GM18508 (cell line): ENCODE data around the gene C1orf174.
"Not testable (repeated sequence)": the region's sequence is repeated elsewhere in the genome, so short reads cannot be mapped to it uniquely, and the experiment has no call there.

Source experiments
- ATAC-seq: cut with Tn5 transposase; IDR thresholded peaks from one replicate; pipeline ENCODE4 v1.9.1; 2021; ENCODE audit warnings: moderate number of reproducible peaks; ENCODE audit not compliant: insufficient read depth, unreplicated experiment

Gene C1orf174

GRCh38 chr1:3926956-3927355, 26.9 kb upstream of the C1orf174 start:
- no peak for ATAC-seq

- ATAC-seq = no peak
Measured at GRCh38 chr1:3925762-3926161, 25.7 kb upstream of the C1orf174 start.

GRCh38 chr1:3925256-3925655, 25.2 kb upstream of the C1orf174 start:
- no peak for ATAC-seq

GRCh38 chr1:3924825-3925220, 24.8 kb upstream of the C1orf174 start:
- ATAC-seq = no peak

DNA sequence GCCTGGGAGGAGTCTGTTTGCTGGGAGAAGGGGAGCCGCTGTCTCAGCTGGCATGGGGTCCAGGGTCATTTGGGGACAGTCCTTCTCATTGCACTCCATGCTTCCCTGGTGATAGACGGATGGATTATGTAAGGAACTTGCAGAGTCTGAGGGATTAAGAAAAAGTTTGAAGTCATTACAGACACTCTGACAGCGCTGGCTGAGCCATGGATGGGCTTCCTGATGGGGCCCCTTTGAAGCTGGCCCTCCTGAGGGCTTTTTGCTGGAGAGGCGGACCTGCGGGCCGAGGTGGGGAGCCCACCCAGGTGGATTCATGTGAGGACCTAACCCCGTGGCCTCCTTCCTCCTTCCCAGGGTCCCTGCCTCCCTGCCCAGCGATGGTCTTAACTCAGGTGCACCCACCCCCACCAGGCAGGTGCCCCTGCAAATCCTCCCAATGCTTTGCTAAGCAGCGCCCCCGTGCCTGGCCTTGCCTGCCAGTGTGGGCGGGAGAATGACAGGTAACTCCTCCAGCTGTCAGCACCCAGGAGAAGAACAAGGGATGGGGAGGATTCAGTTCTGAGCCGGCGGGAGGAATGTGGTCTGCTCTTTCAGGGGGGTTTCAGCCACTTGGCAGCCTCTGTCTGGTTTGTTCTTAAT, 24.2 kb upstream of the C1orf174 start:
- ATAC-seq = no peak

DNA sequence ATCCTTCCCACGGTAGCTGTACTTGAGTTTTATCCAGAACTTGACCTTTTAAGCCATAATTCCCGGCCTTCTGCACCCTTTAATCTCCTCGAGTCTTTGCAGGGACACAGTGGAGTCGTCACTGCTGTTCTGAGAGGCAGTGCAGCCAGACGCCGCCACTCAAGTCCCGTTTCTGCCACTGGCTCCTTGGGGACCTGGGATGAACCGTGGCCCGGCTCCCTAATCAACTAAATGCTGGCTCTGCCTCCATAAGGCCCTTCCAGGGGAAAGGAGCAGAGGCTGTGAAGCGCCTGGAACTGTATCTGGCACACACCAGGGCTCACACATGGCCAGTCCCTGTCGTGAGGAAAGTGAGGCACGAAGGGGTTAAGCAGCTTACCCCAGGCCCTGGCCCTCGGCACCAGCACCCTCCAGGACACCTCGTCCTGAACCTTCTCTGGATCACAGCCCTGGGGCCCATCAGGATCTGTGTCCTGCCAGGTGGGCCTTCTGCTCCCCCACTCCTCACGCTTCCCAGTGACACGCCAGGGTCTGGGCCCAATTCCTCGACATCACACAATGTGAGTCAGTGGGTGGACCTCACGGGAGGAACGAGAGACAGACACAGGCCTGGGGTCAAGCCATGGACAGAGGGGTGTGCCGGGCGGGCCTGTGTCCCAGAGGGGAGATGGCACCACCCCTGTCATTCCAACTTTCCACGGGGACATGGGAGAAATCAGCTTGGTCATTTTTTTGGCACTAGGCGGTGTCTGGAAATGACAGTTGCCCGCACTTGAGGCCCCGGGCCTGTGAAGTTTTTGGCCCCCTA, 23.5 kb upstream of the C1orf174 start:
- ATAC-seq = no peak

GRCh38 chr1:3922851-3923250, 22.8 kb upstream of the C1orf174 start:
- ATAC-seq = no peak

- ATAC-seq = no peak
Measured at GRCh38 chr1:3922201-3922725, 22.2 kb upstream of the C1orf174 start.

DNA sequence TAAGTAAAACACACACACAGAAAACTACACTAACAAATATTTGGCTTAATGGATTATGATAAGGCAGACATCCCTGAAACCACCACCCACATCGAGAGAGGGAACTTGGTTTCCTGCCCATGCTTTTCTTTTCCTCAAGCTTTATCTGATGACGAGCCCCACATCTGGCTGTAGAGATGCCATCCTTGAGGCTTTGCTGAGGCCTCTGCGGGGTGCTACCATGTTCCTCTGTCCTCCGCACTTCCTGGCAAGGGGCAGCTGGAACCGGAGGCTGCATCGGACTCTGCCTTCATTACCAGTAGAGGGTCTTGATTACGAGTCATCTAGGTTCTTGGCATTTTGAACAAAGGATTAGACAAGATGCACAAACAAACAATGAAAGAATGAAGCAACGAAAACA, 21.7 kb upstream of the C1orf174 start:
- ATAC-seq = no peak

- ATAC-seq = no peak
Measured at GRCh38 chr1:3919706-3920105, 19.6 kb upstream of the C1orf174 start.

- ATAC-seq = no peak
Measured at GRCh38 chr1:3918966-3919611, 19.0 kb upstream of the C1orf174 start.

DNA sequence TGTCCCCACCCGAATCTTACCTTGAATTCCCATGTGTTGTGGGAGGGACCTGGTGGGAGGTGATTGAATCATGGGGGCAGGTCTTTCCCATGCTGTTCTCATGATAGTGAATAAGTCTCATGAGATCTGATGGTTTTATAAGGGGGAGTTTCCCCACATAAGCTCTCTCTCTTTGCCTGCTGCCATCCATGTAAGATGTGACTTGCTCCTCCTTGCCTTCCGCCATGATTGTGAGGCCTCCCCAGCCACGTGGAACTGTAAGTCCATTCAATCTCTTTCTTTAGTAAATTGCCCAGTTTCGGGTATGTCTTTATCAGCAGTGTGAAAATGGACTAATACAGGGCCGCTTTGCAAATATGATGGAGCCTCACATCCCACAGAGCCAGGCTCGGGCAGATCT, 18.3 kb upstream of the C1orf174 start:
- ATAC-seq = not testable (repeated sequence)

GRCh38 chr1:3917761-3918160, 17.7 kb upstream of the C1orf174 start:
- no peak for ATAC-seq

DNA sequence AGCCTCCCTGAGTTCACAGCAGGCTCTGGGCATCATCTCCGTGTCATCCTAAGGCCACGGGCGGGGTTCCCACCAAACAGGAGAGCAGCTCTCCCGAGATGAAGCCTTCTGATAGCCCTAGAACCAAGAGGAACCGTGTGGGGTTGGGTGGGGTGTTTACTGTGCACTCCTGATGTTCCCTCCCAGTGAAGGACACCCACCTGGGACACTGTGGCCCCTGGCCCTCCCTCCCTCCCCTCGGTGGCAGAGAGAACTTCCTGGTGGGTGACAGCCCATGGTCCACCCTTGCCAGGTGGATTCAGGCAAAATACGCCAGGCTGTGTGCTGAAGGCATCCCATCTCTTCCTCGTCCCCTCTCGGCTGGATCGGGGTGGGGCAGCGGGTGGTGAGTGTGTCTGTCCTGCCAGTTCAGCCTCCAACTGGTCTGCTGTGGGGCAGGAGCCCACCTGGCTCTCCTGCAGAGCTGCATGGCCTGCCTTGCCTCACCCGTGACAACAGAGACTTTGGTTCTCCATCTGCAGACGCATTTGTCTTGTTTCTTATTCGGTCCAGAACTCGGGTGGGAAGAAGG, 15.6 kb upstream of the C1orf174 start:
- ATAC-seq = no peak

GRCh38 chr1:3914911-3915310, 14.8 kb upstream of the C1orf174 start:
- no peak for ATAC-seq

DNA sequence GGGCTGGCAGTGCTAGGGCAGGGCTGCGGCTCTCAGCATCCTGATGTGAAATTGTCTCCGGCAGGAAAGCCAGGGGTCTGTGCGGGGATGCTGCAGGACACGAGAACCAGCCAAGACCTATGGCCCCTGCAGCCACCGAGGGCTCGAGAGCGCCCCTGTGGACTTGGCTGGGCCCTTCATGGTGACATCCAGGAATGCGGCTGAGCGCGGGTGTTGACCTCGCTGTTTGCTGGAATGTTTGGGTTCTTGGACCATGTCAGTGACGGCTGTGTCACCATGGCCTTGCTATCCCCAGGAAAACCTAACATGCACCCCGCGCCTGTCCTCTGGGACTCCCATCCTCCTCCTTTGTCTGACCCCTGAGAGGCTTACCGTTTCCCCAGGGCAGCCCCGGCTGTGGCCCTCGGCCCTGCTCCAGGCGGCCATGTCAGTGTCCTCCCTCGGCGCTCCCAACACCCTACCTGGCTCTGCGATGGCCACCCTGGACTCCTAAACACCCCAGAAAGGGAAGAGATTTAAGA, 14.3 kb upstream of the C1orf174 start:
- no peak for ATAC-seq

- ATAC-seq = no peak
Measured at GRCh38 chr1:3912809-3913685, 13.0 kb upstream of the C1orf174 start.

DNA sequence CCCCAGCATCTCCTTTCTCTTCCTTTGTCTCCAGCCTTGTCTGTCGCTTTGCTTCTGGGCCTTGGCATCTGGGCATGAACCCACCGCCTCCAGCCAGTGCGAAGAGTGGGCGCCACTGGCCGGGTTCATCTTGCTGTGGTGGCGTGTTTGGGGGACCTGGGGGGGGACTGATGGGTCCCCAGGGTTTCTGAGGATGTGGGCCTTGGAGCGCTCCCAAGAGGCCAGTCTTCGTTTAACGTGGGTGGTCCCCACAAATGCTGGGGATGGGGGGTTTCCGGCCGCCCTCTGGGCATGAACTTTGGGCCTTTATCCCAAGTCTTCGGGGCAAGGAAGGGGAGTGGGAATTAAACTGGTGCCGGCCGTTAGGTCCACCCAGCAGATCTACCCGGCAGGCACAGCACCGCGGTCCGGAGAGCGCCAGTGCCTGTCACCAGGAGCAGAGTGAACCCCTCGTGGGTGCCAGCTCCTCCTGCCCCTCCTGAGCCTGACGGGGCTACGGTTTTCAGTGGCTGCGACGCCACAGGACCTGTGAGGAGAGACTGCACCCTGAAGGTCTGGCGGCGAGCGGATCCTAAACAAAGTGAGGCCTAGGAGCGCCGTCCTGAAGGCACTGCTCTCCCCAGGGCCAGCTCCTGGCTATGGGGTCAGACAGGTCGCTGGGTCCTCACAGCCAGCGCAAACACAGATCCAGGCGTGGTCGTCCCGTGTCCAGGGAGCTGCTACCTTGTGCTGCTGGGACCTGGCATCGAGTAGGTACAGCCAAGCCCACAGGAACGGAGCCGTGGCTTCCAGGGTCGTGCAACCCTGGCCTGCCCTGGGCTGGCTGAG, 12.1 kb upstream of the C1orf174 start:
- ATAC-seq = no peak
